Mesendoderm (in vitro differentiated cells): ENCODE measurements around the gene PDHX.

Source experiments
- DNase-seq: peaks from one replicate; pipeline ENCODE4 v3.0.0; 2013
- H2AK5ac ChIP-seq: 2 replicates; pipeline ENCODE4 v1.6.1; 2013; ENCODE audit warnings: low read length, inconsistent platforms
- H2BK120ac ChIP-seq: 2 replicates; pipeline ENCODE4 v1.6.1; 2013; ENCODE audit warnings: low read depth, mild to moderate bottlenecking, low read length, moderate library complexity, mixed read lengths
- H2BK15ac ChIP-seq: replicated peaks from 2 replicates; pipeline ENCODE4 v1.6.1; 2013; ENCODE audit warnings: low read depth, mild to moderate bottlenecking, moderate library complexity
- H2BK5ac ChIP-seq: 2 replicates; pipeline ENCODE4 v1.6.1; 2013; ENCODE audit warnings: low read length, inconsistent platforms
- H3K18ac ChIP-seq: 2 replicates; pipeline ENCODE4 v1.6.1; 2013; ENCODE audit warnings: mild to moderate bottlenecking, low read length, mixed read lengths
- H3K23ac ChIP-seq: one replicate; pipeline ENCODE4 v1.6.1; 2013; ENCODE audit warnings: low read length
- H3K27ac ChIP-seq: 2 replicates; pipeline ENCODE4 v1.5.1; 2013; ENCODE audit warnings: low read depth, mild to moderate bottlenecking, inconsistent platforms, low read length, moderate library complexity
- H3K27me3 ChIP-seq: 2 replicates; pipeline ENCODE4 v1.6.1; 2013; ENCODE audit warnings: low read length, control low read depth, mild to moderate bottlenecking, inconsistent platforms; ENCODE audit not compliant: insufficient read depth, poor library complexity
- H3K36me3 ChIP-seq: 2 replicates; pipeline ENCODE4 v1.6.1; 2013; ENCODE audit warnings: low read length, inconsistent platforms; ENCODE audit not compliant: control insufficient read depth, insufficient read depth
- H3K4ac ChIP-seq: one replicate; pipeline ENCODE4 v1.6.1; 2013; ENCODE audit warnings: low read depth, mild to moderate bottlenecking, low read length, moderate library complexity
- H3K4me1 ChIP-seq: 2 replicates; pipeline ENCODE4 v1.6.1; 2013; ENCODE audit warnings: low read depth, low read length, inconsistent platforms; ENCODE audit not compliant: control insufficient read depth
- H3K4me2 ChIP-seq: 2 replicates; pipeline ENCODE4 v1.6.1; 2013; ENCODE audit warnings: low read length
- H3K4me3 ChIP-seq: 2 replicates; pipeline ENCODE4 v1.5.1; 2013; ENCODE audit warnings: mild to moderate bottlenecking, low read length
- H3K56ac ChIP-seq: one replicate; pipeline ENCODE4 v1.6.1; 2013; ENCODE audit warnings: low read length
- H3K79me1 ChIP-seq: 2 replicates; pipeline ENCODE4 v1.6.1; 2013; ENCODE audit warnings: low read length, inconsistent platforms
- H3K79me2 ChIP-seq: 2 replicates; pipeline ENCODE4 v1.6.1; 2013; ENCODE audit warnings: mild to moderate bottlenecking, low read length; ENCODE audit not compliant: control insufficient read depth, insufficient read depth
- H3K9ac ChIP-seq: 2 replicates; pipeline ENCODE4 v1.6.1; 2013; ENCODE audit warnings: low read length, inconsistent platforms
- H4K5ac ChIP-seq: one replicate; pipeline ENCODE4 v1.6.1; 2013; ENCODE audit warnings: low read length
- H4K8ac ChIP-seq: one replicate; pipeline ENCODE4 v1.6.1; 2013; ENCODE audit warnings: low read depth, mild to moderate bottlenecking, control low read depth, low read length, moderate library complexity
- WGBS: extraction: QIAGEN DNeasy Blood & Tissue Kit; methylation state at CpG from one replicate; pipeline ENCODE4 v1.1.7; 2013; ENCODE audit warnings: low lambda C conversion rate, missing lambda C conversion rate; ENCODE audit not compliant: insufficient coverage; ENCODE audit errors: extremely low coverage; 5-methylcytosine and 5-hydroxymethylcytosine counted together

Gene PDHX

GRCh38 chr11:34990916-34991315 lies 74.5 kb downstream of the PDHX start:
- no peak overlapping the region for H2BK15ac ChIP-seq
- no peak overlapping the region for H3K4ac ChIP-seq
- no peak overlapping the region for H3K4me3 ChIP-seq
- no peaks in the 10 kb centered on the region for H3K27me3 ChIP-seq
- no peak overlapping the region for H2AK5ac ChIP-seq
- no CpG with 5 or more reads among the region's 2 CpGs for WGBS
- H3K18ac ChIP-seq: no peak overlapping the region
- H3K23ac ChIP-seq: no peak overlapping the region
- H4K8ac ChIP-seq: no peak overlapping the region
- DNase-seq: no peak
- H3K27ac ChIP-seq: no peak overlapping the region
- H2BK120ac ChIP-seq: no peak overlapping the region
- no peak overlapping the region for H3K56ac ChIP-seq
- no peak overlapping the region for H3K9ac ChIP-seq
- H3K4me1 ChIP-seq: no peaks in the 10 kb centered on the region
- H3K79me1 ChIP-seq: no peaks in the 10 kb centered on the region
- H3K36me3 ChIP-seq: no peaks in the 10 kb centered on the region
- H4K5ac ChIP-seq: no peak overlapping the region
- H2BK5ac ChIP-seq: no peak overlapping the region
- H3K79me2 ChIP-seq: no peaks in the 10 kb centered on the region
- no peak overlapping the region for H3K4me2 ChIP-seq

- Histone ChIP-seq H3K9ac (no peak overlapping the region), H3K4me1 (no peaks in the 10 kb centered on the region), H2BK15ac (no peak overlapping the region), H3K4me3 (no peak overlapping the region), H2BK120ac (no peak overlapping the region), H3K4ac (no peak overlapping the region), H3K18ac (no peak overlapping the region), H3K79me2 (no peaks in the 10 kb centered on the region), H4K5ac (no peak overlapping the region), H3K56ac (no peak overlapping the region), H3K27ac (no peak overlapping the region), H2BK5ac (no peak overlapping the region), H2AK5ac (no peak overlapping the region), H3K36me3 (no peaks in the 10 kb centered on the region), H4K8ac (no peak overlapping the region), H3K4me2 (no peak overlapping the region), H3K79me1 (no peaks in the 10 kb centered on the region), H3K23ac (no peak overlapping the region), H3K27me3 (no peaks in the 10 kb centered on the region)
- DNase-seq: no peak
- WGBS: no CpG with 5 or more reads among the region's 9 CpGs
Observed at GRCh38 chr11:34994854-34995253, 78.4 kb downstream of the PDHX start.

- Histone ChIP-seq H3K9ac (no peak overlapping the region), H2BK15ac (no peak overlapping the region), H3K79me2 (no peaks in the 10 kb centered on the region), H4K8ac (no peak overlapping the region), H4K5ac (no peak overlapping the region), H2BK120ac (no peak overlapping the region), H3K36me3 (no peaks in the 10 kb centered on the region), H3K4me3 (no peak overlapping the region), H3K4me2 (no peak overlapping the region), H3K4ac (no peak overlapping the region), H3K79me1 (no peaks in the 10 kb centered on the region), H2BK5ac (no peak overlapping the region), H3K18ac (no peak overlapping the region), H2AK5ac (no peak overlapping the region), H3K27ac (no peak overlapping the region), H3K56ac (no peak overlapping the region), H3K27me3 (no peaks in the 10 kb centered on the region), H3K23ac (no peak overlapping the region), H3K4me1 (no peaks in the 10 kb centered on the region)
- WGBS: no CpG with 5 or more reads among the region's 5 CpGs
- DNase-seq: no peak
Observed at GRCh38 chr11:34996958-34997357, 80.5 kb downstream of the PDHX start.

GRCh38 chr11:34997952-34998528 lies 81.6 kb downstream of the PDHX start:
- Histone ChIP-seq H3K27me3 (no peaks in the 10 kb centered on the region), H3K79me2 (no peaks in the 10 kb centered on the region), H3K4me2 (no peak overlapping the region), H2BK120ac (no peak overlapping the region), H3K23ac (no peak overlapping the region), H3K4me3 (no peak overlapping the region), H3K36me3 (no peaks in the 10 kb centered on the region), H3K18ac (no peak overlapping the region), H4K5ac (no peak overlapping the region), H3K4me1 (no peaks in the 10 kb centered on the region), H2AK5ac (no peak overlapping the region), H3K4ac (no peak overlapping the region), H3K79me1 (no peaks in the 10 kb centered on the region), H3K9ac (no peak overlapping the region), H2BK5ac (no peak overlapping the region), H4K8ac (no peak overlapping the region), H3K27ac (no peak overlapping the region), H2BK15ac (no peak overlapping the region), H3K56ac (no peak overlapping the region)
- no peak for DNase-seq
- no CpG with 5 or more reads among the region's 3 CpGs for WGBS

GRCh38 chr11:34999453-34999852 lies 83.0 kb downstream of the PDHX start:
- H3K18ac ChIP-seq: no peak overlapping the region
- no peaks in the 10 kb centered on the region for H3K79me1 ChIP-seq
- no peak overlapping the region for H4K5ac ChIP-seq
- H3K23ac ChIP-seq: no peak overlapping the region
- WGBS: no CpG with 5 or more reads among the region's 4 CpGs
- no peaks in the 10 kb centered on the region for H3K27me3 ChIP-seq
- no peaks in the 10 kb centered on the region for H3K79me2 ChIP-seq
- no peak overlapping the region for H4K8ac ChIP-seq
- H2BK5ac ChIP-seq: no peak overlapping the region
- H3K4ac ChIP-seq: no peak overlapping the region
- no peaks in the 10 kb centered on the region for H3K4me1 ChIP-seq
- H2AK5ac ChIP-seq: no peak overlapping the region
- H3K27ac ChIP-seq: no peak overlapping the region
- no peaks in the 10 kb centered on the region for H3K36me3 ChIP-seq
- H2BK120ac ChIP-seq: no peak overlapping the region
- DNase-seq: no peak
- no peak overlapping the region for H3K9ac ChIP-seq
- H3K4me3 ChIP-seq: no peak overlapping the region
- no peak overlapping the region for H3K4me2 ChIP-seq
- H3K56ac ChIP-seq: no peak overlapping the region
- H2BK15ac ChIP-seq: no peak overlapping the region

- Histone ChIP-seq H3K79me1 (no peaks in the 10 kb centered on the region), H2BK5ac (no peak overlapping the region), H3K9ac (no peak overlapping the region), H3K18ac (no peak overlapping the region), H3K4ac (no peak overlapping the region), H3K56ac (no peak overlapping the region), H3K4me1 (no peaks in the 10 kb centered on the region), H3K27ac (no peak overlapping the region), H4K8ac (no peak overlapping the region), H3K4me2 (no peak overlapping the region), H2AK5ac (no peak overlapping the region), H3K79me2 (no peaks in the 10 kb centered on the region), H3K23ac (no peak overlapping the region), H2BK15ac (no peak overlapping the region), H3K4me3 (no peak overlapping the region), H2BK120ac (no peak overlapping the region), H3K36me3 (no peaks in the 10 kb centered on the region), H4K5ac (no peak overlapping the region), H3K27me3 (no peaks in the 10 kb centered on the region)
- DNase-seq: no peak
- WGBS: no CpG with 5 or more reads among the region's 1 CpG
Observed at GRCh38 chr11:35003186-35003585, 86.8 kb downstream of the PDHX start.
